ENCODE data around the gene DAGLB. TPM values are rescaled to one million over a fixed set of nuclear protein-coding genes. Genes with fewer than 3 reads are reported as not detected.

Gene DAGLB
- total RNA-seq, 1 experiment from 2014 or later = 33.6 TPM

- ChIA-PET POLR2A (no interaction called here), CTCF (no interaction called here)
- no peak for TF ChIP-seq ATF2 (CRISPR knock-in tag; IDR thresholded peaks at IDR 0.05; ENCODE audit: borderline replicate concordance, low read depth)
- no peak for TF ChIP-seq ZNF263 (CRISPR knock-in tag; IDR thresholded peaks at IDR 0.05; ENCODE audit: low read depth)
- TF ChIP-seq ZNF317 (CRISPR knock-in tag; IDR thresholded peaks at IDR 0.05; ENCODE audit: borderline replicate concordance, low read depth) = no peak
- no peak for TF ChIP-seq NR3C1 (CRISPR knock-in tag; conservative IDR thresholded peaks at IDR 0.05; ENCODE audit: low read depth)
- TF ChIP-seq PRDM15 (CRISPR knock-in tag; IDR thresholded peaks at IDR 0.05) = no peak
- TF ChIP-seq ZNF671 (CRISPR knock-in tag; IDR thresholded peaks at IDR 0.05) = no peak
- TF ChIP-seq TEAD1 (CRISPR knock-in tag; IDR thresholded peaks at IDR 0.05) = no peak
- TF ChIP-seq E2F4 (CRISPR knock-in tag; IDR thresholded peaks at IDR 0.05; ENCODE audit: borderline replicate concordance, low read depth) = no peak
- H3K9me3 Mint-ChIP-seq = no peaks in the 10 kb centered on the region
- peak overlapping the region; percentile 42 for H3K27ac Mint-ChIP-seq
- DNase-seq (ENCODE audit: low spot score) = no peak
- no peaks in the 10 kb centered on the region for H3K27me3 Mint-ChIP-seq (ENCODE audit: low read depth)
- peaks cover 15% of the 10 kb centered on the region for H3K4me1 Mint-ChIP-seq
- no peak overlapping the region for H3K4me3 Mint-ChIP-seq
- peaks cover 59% of the 10 kb centered on the region for H3K36me3 Mint-ChIP-seq
- no peak for ATAC-seq
Observed at GRCh38 chr7:6392712-6393666, 54.8 kb downstream of the DAGLB start.

GRCh38 chr7:6389728-6390127 lies 58.0 kb downstream of the DAGLB start:
- peaks cover 57% of the 10 kb centered on the region for H3K36me3 Mint-ChIP-seq
- CTCF ChIA-PET = no interaction called here

More at GRCh38 chr7:6389728-6390127, 58.0 kb downstream of the DAGLB start:
- POLR2A ChIA-PET = no interaction called here
- no peak for TF ChIP-seq JAZF1 (CRISPR knock-in tag; IDR thresholded peaks at IDR 0.05)
- no peak for TF ChIP-seq GRHL2 (CRISPR knock-in tag; IDR thresholded peaks at IDR 0.05; ENCODE audit: insufficient replicate concordance, severe bottlenecking)
- TF ChIP-seq MLX (CRISPR knock-in tag; IDR thresholded peaks at IDR 0.05) = no peak
- no peak for TF ChIP-seq ZNF281 (CRISPR knock-in tag; IDR thresholded peaks at IDR 0.05)
- TF ChIP-seq CREM (CRISPR knock-in tag; IDR thresholded peaks at IDR 0.05) = no peak
- TF ChIP-seq SOX15 (CRISPR knock-in tag; IDR thresholded peaks at IDR 0.05) = no peak
- no peak for TF ChIP-seq PREB (CRISPR knock-in tag; IDR thresholded peaks at IDR 0.05; ENCODE audit: borderline replicate concordance)
- Mint-ChIP-seq H3K9me3 (no peaks in the 10 kb centered on the region), H3K27ac (no peak overlapping the region), H3K27me3 (ENCODE audit: low read depth) (no peaks in the 10 kb centered on the region), H3K4me3 (no peak overlapping the region), H3K4me1 (peaks cover 22% of the 10 kb centered on the region)
- DNase-seq (ENCODE audit: low spot score) (no peak), ATAC-seq (no peak)
